IPS-15b (cell line): ENCODE data around the gene ZNF211.

Experiments used
- H3K27me3 ChIP-seq: one replicate; pipeline ENCODE4 v1.6.1; 2013; ENCODE audit warnings: low read length; ENCODE audit not compliant: control insufficient read depth, insufficient read depth
- H3K36me3 ChIP-seq: one replicate; pipeline ENCODE4 v1.6.1; 2013; ENCODE audit warnings: low read length; ENCODE audit not compliant: control insufficient read depth, insufficient read depth
- H3K4me1 ChIP-seq: one replicate; pipeline ENCODE4 v1.6.1; 2013; ENCODE audit warnings: mild to moderate bottlenecking, low read length; ENCODE audit not compliant: control insufficient read depth, insufficient read depth
- H3K4me3 ChIP-seq: one replicate; pipeline ENCODE4 v1.5.1; 2013; ENCODE audit warnings: low read depth, low read length
- H3K9ac ChIP-seq: one replicate; pipeline ENCODE4 v1.6.1; 2013; ENCODE audit warnings: low read depth, mild to moderate bottlenecking, low read length
- H3K9me3 ChIP-seq: one replicate; pipeline ENCODE4 v1.6.1; 2013; ENCODE audit warnings: mild to moderate bottlenecking, low read length; ENCODE audit not compliant: control insufficient read depth, insufficient read depth

ZNF211 gene

DNA sequence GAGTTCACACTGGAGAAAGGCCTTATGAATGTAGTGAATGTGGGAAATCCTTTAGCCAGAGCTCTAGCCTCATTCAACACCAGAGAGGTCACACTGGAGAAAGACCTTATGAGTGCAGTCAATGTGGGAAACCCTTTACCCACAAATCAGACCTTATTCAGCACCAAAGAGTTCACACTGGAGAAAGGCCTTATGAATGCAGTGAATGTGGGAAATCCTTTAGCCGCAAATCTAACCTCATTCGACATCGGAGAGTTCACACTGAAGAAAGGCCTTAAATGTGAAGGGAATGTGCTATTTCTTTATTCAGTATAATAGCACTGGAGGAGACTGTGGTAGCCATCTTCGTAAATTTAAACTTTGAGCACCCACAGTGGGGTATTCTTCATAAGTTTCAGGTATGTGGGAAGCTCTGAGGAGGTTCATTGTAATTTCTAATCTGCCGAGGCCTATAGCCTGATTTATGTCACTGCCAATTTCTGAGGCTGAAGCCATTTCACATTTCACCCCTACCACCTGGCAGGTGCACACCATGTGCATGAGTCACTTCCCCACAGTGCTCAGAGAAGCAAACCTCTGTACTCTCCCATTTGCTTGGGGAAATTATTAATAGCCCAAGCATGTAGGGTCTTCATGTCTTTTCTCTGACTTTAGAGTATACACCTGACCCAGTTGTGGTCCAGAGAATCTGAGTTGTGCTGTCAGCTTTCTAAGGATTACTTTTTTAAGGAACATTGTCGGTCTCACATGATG lies 55.2 kb downstream of the ZNF211 start:
- Histone ChIP-seq H3K4me1 (no peaks in the 10 kb centered on the region), H3K9ac (no peak overlapping the region), H3K4me3 (no peak overlapping the region), H3K9me3 (peaks cover 37% of the 10 kb centered on the region), H3K27me3 (no peaks in the 10 kb centered on the region), H3K36me3 (peaks cover 53% of the 10 kb centered on the region)

GRCh38 chr19:57689750-57690149 lies 56.8 kb downstream of the ZNF211 start:
- no peaks in the 10 kb centered on the region for H3K4me1 ChIP-seq
- no peak overlapping the region for H3K4me3 ChIP-seq
- H3K27me3 ChIP-seq, result no peaks in the 10 kb centered on the region
- H3K36me3 ChIP-seq, result peaks cover 39% of the 10 kb centered on the region
- H3K9ac ChIP-seq, result no peak overlapping the region
- peaks cover 28% of the 10 kb centered on the region for H3K9me3 ChIP-seq
